Adipocyte (in vitro differentiated cells): Measurements from ENCODE around the gene SYCP1.
"Not testable (repeated sequence)": the region's sequence is repeated elsewhere in the genome, so short reads cannot be mapped to it uniquely, and the experiment has no call there.

ENCODE experiments used
- DNase-seq: peaks from one replicate; pipeline ENCODE4 v3.0.0-alpha.2; 2015; ENCODE audit warnings: low read depth
- H3K27me3 ChIP-seq: replicated peaks from 2 replicates; pipeline ENCODE4 v1.7.0; 2013; ENCODE audit warnings: mild to moderate bottlenecking, low read length, moderate library complexity; ENCODE audit not compliant: control insufficient read depth, insufficient read depth
- H3K36me3 ChIP-seq: 2 replicates; pipeline ENCODE4 v1.7.0; 2013; ENCODE audit warnings: low read length, mild to moderate bottlenecking, moderate library complexity; ENCODE audit not compliant: control insufficient read depth, insufficient read depth, severe bottlenecking
- H3K4me1 ChIP-seq: 2 replicates; pipeline ENCODE4 v1.7.0; 2013; ENCODE audit warnings: mild to moderate bottlenecking, low read length, moderate library complexity; ENCODE audit not compliant: control insufficient read depth, insufficient read depth
- H3K4me3 ChIP-seq: 2 replicates; pipeline ENCODE4 v1.7.0; 2013; ENCODE audit warnings: mild to moderate bottlenecking, low read length, moderate library complexity
- H3K9ac ChIP-seq: 2 replicates; pipeline ENCODE4 v1.7.0; 2013; ENCODE audit warnings: mild to moderate bottlenecking, low read length, moderate library complexity
- H3K9me3 ChIP-seq: 2 replicates; pipeline ENCODE4 v1.7.0; 2013; ENCODE audit warnings: mild to moderate bottlenecking, low read length, moderate library complexity; ENCODE audit not compliant: control insufficient read depth

Gene SYCP1

GRCh38 chr1:114861384-114861783, 6.7 kb downstream of the SYCP1 start:
- no peak overlapping the region for H3K9ac ChIP-seq
- DNase-seq: no peak
- H3K9me3 ChIP-seq: no peaks in the 10 kb centered on the region
- peaks cover 5% of the 10 kb centered on the region for H3K27me3 ChIP-seq
- no peaks in the 10 kb centered on the region for H3K36me3 ChIP-seq
- H3K4me3 ChIP-seq: no peak overlapping the region
- H3K4me1 ChIP-seq: no peaks in the 10 kb centered on the region

DNA sequence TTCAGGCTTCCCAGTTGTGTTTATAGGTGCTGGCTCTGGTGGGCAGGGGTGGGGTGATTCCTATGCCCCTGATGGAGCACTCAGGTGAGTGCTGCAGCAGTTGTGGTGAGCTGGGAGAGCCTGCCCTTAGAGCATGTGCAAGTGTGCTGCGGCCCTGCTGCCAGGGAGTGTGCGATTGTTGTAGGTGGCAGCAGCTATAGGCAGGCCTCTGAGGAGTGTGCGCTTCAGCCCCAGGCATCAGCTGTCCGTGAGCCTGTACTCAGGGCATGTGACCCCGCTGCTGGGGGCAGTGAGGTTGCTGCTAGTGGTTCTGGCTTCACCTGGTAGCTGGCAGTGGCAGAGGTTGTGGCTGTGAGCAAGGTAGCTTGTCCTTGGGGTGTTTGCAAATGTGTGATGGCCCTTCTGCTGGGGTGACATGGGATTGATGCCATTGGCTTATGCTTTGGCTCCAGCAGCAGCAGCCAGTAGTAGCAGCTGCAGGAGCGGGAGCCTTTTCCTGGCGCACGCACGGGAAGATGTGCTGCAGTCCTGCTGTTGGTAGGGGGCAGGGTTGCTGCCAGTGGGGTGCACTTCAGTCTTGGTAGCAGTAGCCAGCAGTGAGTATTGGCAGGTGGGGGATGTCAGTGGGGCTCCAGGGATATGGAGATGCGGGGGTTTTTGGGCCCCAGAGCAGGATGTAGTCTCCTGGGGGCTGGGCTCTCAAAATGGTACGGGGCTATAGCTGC, 37.7 kb downstream of the SYCP1 start:
- Histone ChIP-seq H3K36me3 (no peaks in the 10 kb centered on the region), H3K4me1 (no peaks in the 10 kb centered on the region), H3K9me3 (no peaks in the 10 kb centered on the region), H3K4me3 (no peak overlapping the region), H3K27me3 (peaks cover 17% of the 10 kb centered on the region), H3K9ac (no peak overlapping the region)
- no peak for DNase-seq

DNA sequence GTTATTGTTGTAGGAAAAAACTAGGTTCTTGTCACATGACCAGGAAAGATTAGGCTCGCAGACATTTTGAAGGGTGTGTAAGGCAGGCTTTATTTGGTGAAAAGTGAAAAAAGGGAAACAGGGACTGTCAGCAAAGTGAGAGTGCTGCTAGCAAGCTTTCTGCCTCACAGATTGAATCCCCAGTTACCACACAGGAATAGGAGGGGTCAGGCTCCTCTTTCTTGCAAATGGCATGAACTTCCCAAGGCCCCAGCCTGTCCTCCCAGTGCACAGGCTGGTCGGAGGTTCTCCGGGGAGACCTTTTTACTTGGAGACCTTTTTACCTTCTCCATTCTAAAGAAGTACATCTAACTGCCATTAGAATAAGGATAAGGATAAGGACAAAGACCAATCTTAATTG, 42.1 kb downstream of the SYCP1 start:
- Histone ChIP-seq H3K36me3 (no peaks in the 10 kb centered on the region), H3K4me1 (peaks cover 11% of the 10 kb centered on the region), H3K4me3 (no peak overlapping the region), H3K9me3 (peaks cover 4% of the 10 kb centered on the region), H3K9ac (no peak overlapping the region), H3K27me3 (peaks cover 17% of the 10 kb centered on the region)
- no peak for DNase-seq

GRCh38 chr1:114901814-114902213, 47.2 kb downstream of the SYCP1 start:
- no peak for DNase-seq
- no peaks in the 10 kb centered on the region for H3K36me3 ChIP-seq
- H3K4me3 ChIP-seq: peak overlapping the region; percentile 70
- peaks cover 11% of the 10 kb centered on the region for H3K4me1 ChIP-seq
- H3K9ac ChIP-seq: peak overlapping the region; percentile 75
- H3K9me3 ChIP-seq: peaks cover 15% of the 10 kb centered on the region
- no peaks in the 10 kb centered on the region for H3K27me3 ChIP-seq

DNA sequence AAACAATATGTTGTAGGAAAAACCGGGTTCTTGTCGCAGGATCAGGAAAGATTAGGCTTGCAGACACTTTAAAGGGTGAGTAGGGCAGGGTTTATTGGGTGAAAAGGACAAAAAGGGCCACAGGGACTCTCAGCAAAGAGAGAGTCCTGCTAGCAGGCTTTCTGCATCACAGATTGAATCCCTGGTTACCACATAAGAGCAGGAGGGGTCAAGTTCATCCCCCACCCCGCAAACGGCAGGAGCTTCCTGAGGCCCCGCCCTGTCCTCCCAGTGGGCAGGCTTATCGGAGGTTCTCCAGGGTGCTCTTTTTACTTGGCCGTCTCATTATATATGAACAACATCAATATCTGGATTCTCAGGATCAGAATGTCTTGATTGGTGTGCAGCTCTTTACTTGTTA, 47.7 kb downstream of the SYCP1 start:
- H3K27me3 ChIP-seq: no peaks in the 10 kb centered on the region
- peak overlapping the region; percentile 70 for H3K4me3 ChIP-seq
- peaks cover 11% of the 10 kb centered on the region for H3K4me1 ChIP-seq
- DNase-seq: no peak
- H3K36me3 ChIP-seq: no peaks in the 10 kb centered on the region
- H3K9me3 ChIP-seq: peaks cover 15% of the 10 kb centered on the region
- peak overlapping the region; percentile 75 for H3K9ac ChIP-seq

GRCh38 chr1:114903480-114903879, 48.8 kb downstream of the SYCP1 start:
- H3K9me3 ChIP-seq: peaks cover 15% of the 10 kb centered on the region

DNA sequence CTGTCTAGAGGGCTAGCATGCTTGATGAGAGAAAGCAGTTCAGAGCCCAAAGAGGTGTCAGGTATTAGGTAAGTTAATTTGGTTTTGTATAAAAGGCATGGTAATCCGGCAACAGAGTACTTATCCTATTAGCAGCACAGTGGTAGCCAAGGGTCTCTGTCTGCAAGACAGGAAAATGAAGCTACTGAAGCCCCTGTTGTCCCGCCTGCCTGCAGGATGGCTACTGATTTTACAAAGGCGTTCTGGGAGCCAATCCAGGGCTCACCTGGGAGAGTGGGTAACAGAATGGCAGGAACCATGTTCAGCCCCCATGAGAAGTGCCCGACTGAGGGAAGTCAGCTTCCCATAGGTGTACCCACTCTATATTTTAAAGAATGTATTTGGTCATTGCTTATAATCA, 61.1 kb downstream of the SYCP1 start:
- not testable (repeated sequence) for H3K9me3 ChIP-seq, H3K36me3 ChIP-seq, H3K27me3 ChIP-seq, H3K9ac ChIP-seq, H3K4me3 ChIP-seq, DNase-seq, H3K4me1 ChIP-seq

More at GRCh38 chr1:114903480-114903879, 48.8 kb downstream of the SYCP1 start:
- Histone ChIP-seq H3K4me3 (no peak overlapping the region), H3K27me3 (no peaks in the 10 kb centered on the region), H3K4me1 (peaks cover 7% of the 10 kb centered on the region), H3K36me3 (no peaks in the 10 kb centered on the region), H3K9ac (no peak overlapping the region)
- no peak for DNase-seq

DNA sequence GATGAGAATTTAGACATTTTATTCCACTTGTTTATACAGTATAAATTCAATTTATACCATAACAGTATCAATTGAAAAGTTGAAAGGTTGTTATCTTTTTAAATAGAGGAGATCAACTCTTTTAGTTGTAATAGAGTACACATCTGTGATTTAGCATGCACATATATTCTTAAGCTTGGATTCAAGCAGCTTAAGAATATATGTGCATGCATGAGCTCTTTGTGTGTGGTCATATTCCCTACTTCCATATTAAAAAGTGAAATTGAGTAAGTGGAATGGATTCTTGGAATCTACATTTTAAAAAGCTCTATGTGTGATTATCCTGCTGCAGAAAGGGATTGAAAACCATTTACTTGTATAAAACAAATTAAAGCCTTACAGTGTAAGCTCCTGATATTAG, 71.9 kb downstream of the SYCP1 start:
- Histone ChIP-seq H3K4me1 (no peaks in the 10 kb centered on the region), H3K9me3 (peaks cover 3% of the 10 kb centered on the region), H3K9ac (no peak overlapping the region), H3K4me3 (no peak overlapping the region), H3K27me3 (no peaks in the 10 kb centered on the region), H3K36me3 (no peaks in the 10 kb centered on the region)
- no peak for DNase-seq

DNA sequence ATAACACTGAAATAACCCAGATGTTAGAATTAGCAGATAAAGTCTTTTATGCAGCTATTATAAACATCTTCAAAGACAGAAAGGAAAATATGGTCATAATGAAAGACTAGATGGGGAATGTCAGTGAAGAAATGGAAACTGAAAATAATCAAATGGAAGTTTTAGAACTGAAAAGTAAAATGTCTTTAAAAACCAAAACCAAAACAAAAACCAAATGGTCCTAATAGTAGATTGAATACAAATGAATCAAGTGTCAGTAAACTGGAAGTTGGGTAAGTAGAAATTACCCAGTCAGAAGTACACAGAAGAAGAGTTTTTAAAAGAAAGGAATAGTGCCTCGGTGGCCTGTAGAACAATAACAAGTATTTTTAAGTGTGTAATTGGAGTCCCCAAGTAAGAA, 72.7 kb downstream of the SYCP1 start:
- H3K27me3 ChIP-seq: no peaks in the 10 kb centered on the region
- no peaks in the 10 kb centered on the region for H3K4me1 ChIP-seq
- no peaks in the 10 kb centered on the region for H3K36me3 ChIP-seq
- H3K9ac ChIP-seq: no peak overlapping the region
- peaks cover 3% of the 10 kb centered on the region for H3K9me3 ChIP-seq
- DNase-seq: no peak
- H3K4me3 ChIP-seq: no peak overlapping the region

GRCh38 chr1:114956570-114956969, 101.9 kb downstream of the SYCP1 start:
- no peaks in the 10 kb centered on the region for H3K36me3 ChIP-seq
- H3K4me1 ChIP-seq: no peaks in the 10 kb centered on the region
- no peak overlapping the region for H3K9ac ChIP-seq
- DNase-seq: peak; percentile 3
- H3K4me3 ChIP-seq: no peak overlapping the region
- H3K27me3 ChIP-seq: peaks cover 7% of the 10 kb centered on the region
- H3K9me3 ChIP-seq: peaks cover 4% of the 10 kb centered on the region

- H3K9ac ChIP-seq: no peak overlapping the region
- no peaks in the 10 kb centered on the region for H3K36me3 ChIP-seq
- peaks cover 6% of the 10 kb centered on the region for H3K9me3 ChIP-seq
- H3K27me3 ChIP-seq: peaks cover 7% of the 10 kb centered on the region
- no peaks in the 10 kb centered on the region for H3K4me1 ChIP-seq
- H3K4me3 ChIP-seq: no peak overlapping the region
- no peak for DNase-seq
Observed at GRCh38 chr1:114959423-114959822, 104.8 kb downstream of the SYCP1 start.

DNA sequence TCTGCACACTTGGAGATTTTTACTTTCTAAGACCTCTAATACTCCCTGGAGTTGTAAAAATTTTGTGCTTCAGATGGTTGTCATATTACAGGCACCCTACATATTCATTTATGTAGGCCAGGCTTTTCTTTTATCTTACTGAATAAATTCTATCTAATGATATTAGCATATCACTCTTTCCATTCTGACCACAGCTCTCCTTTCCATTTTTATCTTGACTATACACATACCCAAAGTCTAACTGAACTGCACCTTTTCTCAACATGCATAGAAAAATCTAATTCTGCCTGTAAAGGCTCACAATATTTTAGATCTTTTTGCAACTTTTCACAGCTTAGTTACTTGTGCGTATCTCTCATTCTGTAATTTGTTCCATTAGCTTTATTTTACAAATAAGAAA, 122.2 kb downstream of the SYCP1 start:
- Histone ChIP-seq H3K36me3 (no peaks in the 10 kb centered on the region), H3K9ac (no peak overlapping the region), H3K9me3 (peaks cover 4% of the 10 kb centered on the region), H3K4me3 (no peak overlapping the region), H3K27me3 (no peaks in the 10 kb centered on the region), H3K4me1 (no peaks in the 10 kb centered on the region)
- DNase-seq: no peak
